Posterior vena cava (tissue), 2 donors: Measurements from ENCODE around the gene SCYL1. TPM values are rescaled to one million over a fixed set of nuclear protein-coding genes. Genes with fewer than 3 reads are reported as not detected.
A peak's percentile ranks its signal among the peaks of the same experiment; 100 is the strongest.

ENCODE experiments used
- DNase-seq: peaks from one replicate; pipeline ENCODE4 v3.0.0-alpha.2; 2020; ENCODE audit warnings: low spot score
- intact Hi-C, 2 donors: fragments of 100-400 bp; cut with DNase I; formaldehyde crosslinking; loops; one replicate each; pipeline versions ENCODE4 v1.14.1 to v1.14.2; 2022 to 2023
- long read RNA-seq, 2 donors: library from polyadenylated mRNA; unstranded; transcript quantifications; one replicate each; pipeline ENCODE4 v2.0.0, GENCODE V29; 2020 to 2021
- total RNA-seq, 2 donors: library from RNA; stranded (reverse); fragmentation: NEBNext Ultra II Directional; extraction: Animal tissue kit (Norgen Biotek cat#: 25700); gene quantifications; one replicate each; pipeline ENCODE4 v1.2.1, GENCODE V29; 2021
- donor health status: DM: yes; HTN: yes; CAD: no.
- donor health status: DM: yes; HTN: yes; CAD: no.

Gene SCYL1
- total RNA-seq, result 10 to 100 TPM; 66.3 to 74.3 TPM
- long read RNA-seq, donor 1, transcript SCYL1-203 (18 exons, 2,583 nt), result major isoform, 7 of 34 reads
- long read RNA-seq, donor 1, transcript SCYL1-201 (18 exons, 2,642 nt), result minor isoform, 5 of 34 reads
- long read RNA-seq, donor 1, partial matches to known transcripts, result 13 of 34 reads
- long read RNA-seq, donor 1, other reads (novel, unspliced or antisense), result 8 of 34 reads
- long read RNA-seq, donor 2, transcript SCYL1-201 (18 exons, 2,642 nt), result major isoform, 78 of 214 reads
- long read RNA-seq, donor 2, transcript SCYL1-203 (18 exons, 2,583 nt), result minor isoform, 26 of 214 reads
- long read RNA-seq, donor 2, partial matches to known transcripts, result 74 of 214 reads
- long read RNA-seq, donor 2, other reads (novel, unspliced or antisense), result 33 of 214 reads

- intact Hi-C loops, result no loop called here
- peak; percentile 95 for DNase-seq
Measured at GRCh38 chr11:65524741-65525545, at the start of gene SCYL1. Gene SCYL1, plus strand, starts transcription at chr11:65525083. Its CDS starts 71 bp downstream, at chr11:65525154.

GRCh38 chr11:65476632-65477148, 48.2 kb upstream of the SCYL1 start:
- DNase-seq, result peak; percentile 54
- intact Hi-C loops, result no loop called here

GRCh38 chr11:65477149-65477965, 47.5 kb upstream of the SCYL1 start:
- intact Hi-C loops, result no loop called here
- DNase-seq, result peak; percentile 99

GRCh38 chr11:65478388-65479183, 46.3 kb upstream of the SCYL1 start:
- intact Hi-C loops, result loop anchor here in 1 of 2 donors (2.0 kb wide), 1 partner anchor 14 kb away; no protein-coding TSS in a partner anchor
- DNase-seq, result peak; percentile 91

- intact Hi-C loops, result loop anchor here in 1 of 2 donors (2.0 kb wide), 1 partner anchor 13 kb away; no protein-coding TSS in a partner anchor
- DNase-seq, result peak; percentile 85
Measured at GRCh38 chr11:65479184-65480145, 45.4 kb upstream of the SCYL1 start.

GRCh38 chr11:65482306-65482850, 42.5 kb upstream of the SCYL1 start:
- peak; percentile 30 for DNase-seq
- intact Hi-C loops, result no loop called here

- intact Hi-C loops, result no loop called here
- DNase-seq, result peak; percentile 18
Measured at GRCh38 chr11:65485920-65486219, 39.0 kb upstream of the SCYL1 start.

- intact Hi-C loops, result no loop called here
- peak; percentile 36 for DNase-seq
Measured at GRCh38 chr11:65486570-65487466, 38.1 kb upstream of the SCYL1 start.

- intact Hi-C loops, result no loop called here
- DNase-seq, result peak; percentile 99
Measured at GRCh38 chr11:65487467-65488272, 37.2 kb upstream of the SCYL1 start.

- DNase-seq, result peak; percentile 89
- intact Hi-C loops, result no loop called here
Measured at GRCh38 chr11:65488273-65489034, 36.4 kb upstream of the SCYL1 start.

- DNase-seq, result peak; percentile 88
- intact Hi-C loops, result no loop called here
Measured at GRCh38 chr11:65489035-65489705, 35.7 kb upstream of the SCYL1 start.

GRCh38 chr11:65489706-65490320, 35.1 kb upstream of the SCYL1 start:
- no peak for DNase-seq
- intact Hi-C loops, result no loop called here

GRCh38 chr11:65491163-65491465, 33.8 kb upstream of the SCYL1 start:
- no peak for DNase-seq
- intact Hi-C loops, result no loop called here
